Type B pancreatic cell (in vitro differentiated cells): Measurements from ENCODE around the gene HTR3E. TPM values are rescaled to one million over a fixed set of nuclear protein-coding genes. Genes with fewer than 3 reads are reported as not detected.

Source experiments
- DNase-seq: peaks from one replicate; pipeline ENCODE4 v3.0.0; 2021; ENCODE audit warnings: mixed read lengths; ENCODE audit not compliant: unreplicated experiment; ENCODE audit errors: extremely low spot score
- H3K27ac Mint-ChIP-seq: 2 replicates; pipeline ENCODE4 v1.8.0; 2021; ENCODE audit warnings: mild to moderate bottlenecking, mixed read lengths
- H3K27me3 Mint-ChIP-seq: 2 replicates; pipeline ENCODE4 v1.8.0; 2021; ENCODE audit warnings: mixed read lengths
- H3K36me3 Mint-ChIP-seq: 2 replicates; pipeline ENCODE4 v1.8.0; 2021; ENCODE audit warnings: mixed read lengths
- H3K4me1 Mint-ChIP-seq: one replicate; pipeline ENCODE4 v1.8.0; 2021; ENCODE audit warnings: mixed read lengths; ENCODE audit not compliant: unreplicated experiment
- H3K4me3 Mint-ChIP-seq: 2 replicates; pipeline ENCODE4 v1.8.0; 2021; ENCODE audit warnings: mild to moderate bottlenecking, mixed read lengths
- H3K9me3 Mint-ChIP-seq: 2 replicates; pipeline ENCODE4 v1.8.0; 2021; ENCODE audit warnings: mixed read lengths
- total RNA-seq: library from RNA; stranded (reverse); gene quantifications from 2 replicates; pipeline ENCODE4 v1.2.1, GENCODE V29; 2021; ENCODE audit warnings: low replicate concordance
- TF ChIP-seq, protein P1 (sequence below): fragments of 200-600 bp; sonication (generic); conservative IDR thresholded peaks from 2 replicates; pipeline ENCODE4 v1.5.0; 2021; ENCODE audit warnings: antibody characterized with exemption, mild to moderate bottlenecking

HTR3E gene
- total RNA-seq, 1 donor from 2014 or later, result not detected

DNA sequence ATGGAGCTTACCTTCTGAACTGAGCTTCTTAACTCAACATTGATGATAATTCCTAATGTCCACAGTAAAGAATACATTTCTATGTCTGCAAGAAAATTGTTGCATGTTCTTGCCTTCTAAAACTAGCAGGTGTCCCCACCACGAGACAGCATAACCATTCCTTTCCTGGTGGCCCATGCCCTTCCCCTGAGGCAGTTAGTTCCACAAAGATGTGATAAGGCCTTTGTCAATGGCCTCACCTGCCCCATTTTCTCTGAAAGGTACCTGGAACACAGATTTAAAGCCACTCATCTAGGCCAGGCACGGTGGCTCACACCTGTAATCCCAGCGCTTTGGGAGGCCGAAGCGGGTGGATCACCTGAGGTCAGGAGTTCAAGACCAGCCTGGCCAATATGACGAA lies 21.0 kb upstream of the HTR3E start:
- peaks cover 2% of the 10 kb centered on the region for H3K9me3 Mint-ChIP-seq
- DNase-seq, result no peak
- H3K27me3 Mint-ChIP-seq, result no peaks in the 10 kb centered on the region
- no peak overlapping the region for H3K4me3 Mint-ChIP-seq
- H3K27ac Mint-ChIP-seq, result no peak overlapping the region
- H3K4me1 Mint-ChIP-seq, result no peaks in the 10 kb centered on the region
- H3K36me3 Mint-ChIP-seq, result no peaks in the 10 kb centered on the region
- TF ChIP-seq, protein P1, sequence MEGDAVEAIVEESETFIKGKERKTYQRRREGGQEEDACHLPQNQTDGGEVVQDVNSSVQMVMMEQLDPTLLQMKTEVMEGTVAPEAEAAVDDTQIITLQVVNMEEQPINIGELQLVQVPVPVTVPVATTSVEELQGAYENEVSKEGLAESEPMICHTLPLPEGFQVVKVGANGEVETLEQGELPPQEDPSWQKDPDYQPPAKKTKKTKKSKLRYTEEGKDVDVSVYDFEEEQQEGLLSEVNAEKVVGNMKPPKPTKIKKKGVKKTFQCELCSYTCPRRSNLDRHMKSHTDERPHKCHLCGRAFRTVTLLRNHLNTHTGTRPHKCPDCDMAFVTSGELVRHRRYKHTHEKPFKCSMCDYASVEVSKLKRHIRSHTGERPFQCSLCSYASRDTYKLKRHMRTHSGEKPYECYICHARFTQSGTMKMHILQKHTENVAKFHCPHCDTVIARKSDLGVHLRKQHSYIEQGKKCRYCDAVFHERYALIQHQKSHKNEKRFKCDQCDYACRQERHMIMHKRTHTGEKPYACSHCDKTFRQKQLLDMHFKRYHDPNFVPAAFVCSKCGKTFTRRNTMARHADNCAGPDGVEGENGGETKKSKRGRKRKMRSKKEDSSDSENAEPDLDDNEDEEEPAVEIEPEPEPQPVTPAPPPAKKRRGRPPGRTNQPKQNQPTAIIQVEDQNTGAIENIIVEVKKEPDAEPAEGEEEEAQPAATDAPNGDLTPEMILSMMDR, result no peak

DNA sequence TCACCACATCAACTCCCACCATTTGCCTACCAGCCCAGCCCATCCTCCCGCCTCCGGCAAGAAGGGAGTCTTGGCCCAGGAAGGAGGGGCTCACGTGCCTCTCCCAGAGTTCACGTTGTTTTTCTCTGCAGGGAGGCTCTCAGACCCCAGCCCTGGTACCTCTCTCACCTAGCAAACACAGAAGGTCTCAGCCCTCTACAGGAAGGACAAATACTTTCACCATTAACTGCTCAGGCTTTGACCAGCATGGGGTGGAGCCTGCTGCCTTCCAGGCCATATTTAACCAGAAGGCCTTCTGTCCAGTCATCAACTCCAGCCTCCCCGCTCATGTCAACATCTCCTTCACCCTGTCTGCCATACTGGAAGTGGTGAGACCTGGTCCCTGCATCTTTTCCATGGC lies 19.0 kb upstream of the HTR3E start:
- Mint-ChIP-seq H3K9me3 (no peaks in the 10 kb centered on the region), H3K4me1 (peaks cover 3% of the 10 kb centered on the region), H3K27me3 (peaks cover 3% of the 10 kb centered on the region), H3K36me3 (no peaks in the 10 kb centered on the region), H3K27ac (no peak overlapping the region), H3K4me3 (no peak overlapping the region)
- TF ChIP-seq, protein P1, result no peak
- DNase-seq, result no peak

DNA sequence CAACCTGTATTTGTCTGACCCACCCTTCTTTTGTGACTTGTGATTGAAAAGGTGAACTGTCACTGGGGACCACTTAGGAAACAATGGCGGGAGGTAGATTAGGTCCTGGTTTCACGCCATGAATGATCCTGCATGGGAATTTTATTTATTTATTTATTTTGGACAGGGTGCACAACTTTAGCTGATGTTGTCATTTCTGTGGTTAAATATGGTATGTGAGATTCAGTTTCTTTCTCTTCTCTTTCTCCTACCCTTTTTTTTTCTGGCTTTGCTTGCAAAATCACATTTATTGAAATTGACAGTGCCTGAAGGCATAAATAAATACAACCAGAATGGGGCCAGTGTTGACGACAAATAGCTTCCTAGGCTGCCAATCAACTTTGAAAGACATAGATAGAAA lies 18.0 kb upstream of the HTR3E start:
- H3K27me3 Mint-ChIP-seq, result peaks cover 3% of the 10 kb centered on the region
- no peak overlapping the region for H3K27ac Mint-ChIP-seq
- H3K4me3 Mint-ChIP-seq, result no peak overlapping the region
- TF ChIP-seq, protein P1, result no peak
- H3K36me3 Mint-ChIP-seq, result no peaks in the 10 kb centered on the region
- peaks cover 3% of the 10 kb centered on the region for H3K4me1 Mint-ChIP-seq
- no peak for DNase-seq
- no peaks in the 10 kb centered on the region for H3K9me3 Mint-ChIP-seq

DNA sequence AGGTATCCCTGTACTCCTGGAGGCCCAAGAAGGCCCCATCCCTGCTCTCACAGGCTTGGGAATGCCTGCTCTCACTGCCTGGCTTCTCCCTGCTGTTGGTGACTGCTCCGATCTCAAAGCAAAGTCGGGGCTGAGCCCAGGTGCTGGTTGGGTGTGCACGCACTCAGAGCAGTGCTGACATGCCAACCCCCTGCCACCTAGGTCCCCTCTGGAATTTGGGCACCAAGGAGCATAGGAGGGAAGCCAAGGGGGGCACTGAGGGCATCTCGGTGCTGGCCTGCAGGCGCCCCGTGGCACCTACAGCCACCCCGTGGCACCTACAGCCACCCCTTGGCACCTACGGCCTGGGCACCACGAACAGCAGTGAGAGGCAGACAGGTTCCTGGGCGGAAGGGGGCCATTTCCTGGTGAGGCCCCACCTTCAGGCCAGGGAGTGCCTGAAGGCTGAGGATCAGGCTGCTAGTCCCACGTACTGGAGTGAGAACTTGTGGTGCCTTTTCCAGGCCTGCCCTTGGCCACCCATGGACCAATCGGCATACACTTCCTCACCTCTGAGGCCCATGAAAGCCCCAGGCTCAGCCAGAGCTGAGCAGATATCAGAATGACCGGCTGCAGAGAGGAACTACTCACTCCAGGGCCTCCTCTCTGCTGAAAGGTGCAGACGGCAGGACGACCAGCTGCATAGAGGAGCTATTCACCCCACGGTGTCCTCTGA lies 15.6 kb upstream of the HTR3E start:
- no peak for DNase-seq
- TF ChIP-seq, protein P1, result no peak
- H3K27me3 Mint-ChIP-seq, result peaks cover 3% of the 10 kb centered on the region
- no peak overlapping the region for H3K27ac Mint-ChIP-seq
- peaks cover 5% of the 10 kb centered on the region for H3K9me3 Mint-ChIP-seq
- no peak overlapping the region for H3K4me3 Mint-ChIP-seq
- H3K4me1 Mint-ChIP-seq, result peaks cover 3% of the 10 kb centered on the region
- H3K36me3 Mint-ChIP-seq, result no peaks in the 10 kb centered on the region

DNA sequence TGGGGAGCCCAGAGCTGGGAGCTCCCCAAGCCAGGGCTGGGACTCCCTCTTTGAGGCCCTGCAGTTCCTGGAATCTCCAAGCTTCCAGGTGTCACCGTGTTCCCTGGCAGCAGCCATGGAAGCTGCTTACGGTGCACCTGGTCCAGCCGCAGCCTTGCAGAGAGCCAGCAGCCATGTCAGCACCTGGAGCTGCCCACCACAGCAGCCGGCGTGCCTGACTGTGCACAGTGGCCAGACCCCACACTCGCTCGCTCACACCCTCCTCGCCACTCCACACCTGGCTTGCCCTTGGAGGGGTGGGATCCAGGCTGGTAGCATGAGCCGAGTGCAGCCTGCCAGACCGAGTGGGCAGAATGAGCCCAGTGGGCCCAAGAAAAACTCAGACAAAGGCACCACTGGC lies 14.8 kb upstream of the HTR3E start:
- peaks cover 5% of the 10 kb centered on the region for H3K9me3 Mint-ChIP-seq
- DNase-seq, result no peak
- no peak overlapping the region for H3K27ac Mint-ChIP-seq
- TF ChIP-seq, protein P1, result no peak
- no peak overlapping the region for H3K4me3 Mint-ChIP-seq
- peaks cover 3% of the 10 kb centered on the region for H3K4me1 Mint-ChIP-seq
- H3K36me3 Mint-ChIP-seq, result no peaks in the 10 kb centered on the region
- peaks cover 3% of the 10 kb centered on the region for H3K27me3 Mint-ChIP-seq
